ENCODE measurements around the gene CNTF.

The CNTF gene

GRCh38 chr11:58616594-58616993 lies 5.9 kb upstream of the CNTF start:
- CTCF ChIA-PET = no interaction called here
- no peak overlapping the region for H3K27ac ChIP-seq
- POLR2A ChIA-PET (ENCODE audit: low non-redundant PET) = no interaction called here
- peak; percentile 55 for DNase-seq (ENCODE audit: low spot score)
- TF ChIP-seq CTCF (conservative IDR thresholded peaks at IDR 0.05; ENCODE audit: low read depth) = no peak

GRCh38 chr11:58617976-58618557 lies 4.4 kb upstream of the CNTF start:
- ChIA-PET POLR2A (ENCODE audit: low non-redundant PET) (no interaction called here), CTCF (no interaction called here)
- TF ChIP-seq CTCF (conservative IDR thresholded peaks at IDR 0.05; ENCODE audit: low read depth) = no peak
- no peak overlapping the region for H3K27ac ChIP-seq
- DNase-seq (ENCODE audit: low spot score) = no peak

GRCh38 chr11:58621586-58622262 lies 741 bp upstream of the CNTF start:
- TF ChIP-seq CTCF (conservative IDR thresholded peaks at IDR 0.05; ENCODE audit: low read depth) = no peak
- ChIA-PET CTCF (no interaction called here), POLR2A (ENCODE audit: low non-redundant PET) (no interaction called here)
- H3K27ac ChIP-seq = no peak overlapping the region
- DNase-seq (ENCODE audit: low spot score) = no peak

- no peak for DNase-seq (ENCODE audit: low spot score)
- ChIA-PET CTCF (interaction anchor here (0.7 kb wide), 1 partner anchor 11 kb away, joined by 3 read pairs; no protein-coding TSS in a partner anchor), POLR2A (ENCODE audit: low non-redundant PET) (no interaction called here)
- no peak overlapping the region for H3K27ac ChIP-seq
- no peak for TF ChIP-seq CTCF (conservative IDR thresholded peaks at IDR 0.05; ENCODE audit: low read depth)
Observed at GRCh38 chr11:58625086-58625485, 2.6 kb downstream of the CNTF start.

GRCh38 chr11:58625826-58626460 lies 3.5 kb downstream of the CNTF start:
- no peak for DNase-seq (ENCODE audit: low spot score)
- no peak for TF ChIP-seq CTCF (conservative IDR thresholded peaks at IDR 0.05; ENCODE audit: low read depth)
- ChIA-PET POLR2A (ENCODE audit: low non-redundant PET) (no interaction called here), CTCF (interaction anchor here (0.6 to 0.7 kb wide), 2 partner anchors 12 to 55 kb away, joined by 3 read pairs; no protein-coding TSS in a partner anchor)
- no peak overlapping the region for H3K27ac ChIP-seq

GRCh38 chr11:58626934-58627483 lies 4.5 kb downstream of the CNTF start:
- DNase-seq (ENCODE audit: low spot score) = no peak
- no peak for TF ChIP-seq CTCF (conservative IDR thresholded peaks at IDR 0.05; ENCODE audit: low read depth)
- no peak overlapping the region for H3K27ac ChIP-seq
- CTCF ChIA-PET = interaction anchor here (0.7 to 2.6 kb wide), 3 partner anchors 27 to 367 kb away, joined by 3 to 9 read pairs (median 3); no protein-coding TSS in a partner anchor
- POLR2A ChIA-PET (ENCODE audit: low non-redundant PET) = no interaction called here
